NB4 (cell line): ENCODE measurements around the gene LZTS2.
A peak's percentile ranks its signal among the peaks of the same experiment; 100 is the strongest.

Experiments
- DNase-seq: peaks from one replicate; pipeline ENCODE4 v3.0.0; 2010; ENCODE audit warnings: low read depth
- H3K4me3 ChIP-seq: one replicate; pipeline ENCODE4 v1.5.1; 2011; ENCODE audit warnings: mild to moderate bottlenecking, low read depth, low read length, moderate library complexity
- MAX ChIP-seq: IDR thresholded peaks from 2 replicates; pipeline ENCODE4 v1.6.1; 2011; ENCODE audit warnings: low read depth, low read length
- MYC ChIP-seq: IDR thresholded peaks from 2 replicates; pipeline ENCODE4 v1.6.1; 2011; ENCODE audit warnings: low read depth, low read length
- POLR2A ChIP-seq: IDR thresholded peaks from 2 replicates; pipeline ENCODE4 v1.6.1; 2011; ENCODE audit warnings: mild to moderate bottlenecking; ENCODE audit not compliant: insufficient read length; ENCODE audit errors: extremely low read depth
- TF ChIP-seq, protein P1 (sequence below): IDR thresholded peaks from one replicate; pipeline ENCODE4 v1.5.1; 2012; ENCODE audit warnings: low read depth, low read length

The LZTS2 gene

DNA sequence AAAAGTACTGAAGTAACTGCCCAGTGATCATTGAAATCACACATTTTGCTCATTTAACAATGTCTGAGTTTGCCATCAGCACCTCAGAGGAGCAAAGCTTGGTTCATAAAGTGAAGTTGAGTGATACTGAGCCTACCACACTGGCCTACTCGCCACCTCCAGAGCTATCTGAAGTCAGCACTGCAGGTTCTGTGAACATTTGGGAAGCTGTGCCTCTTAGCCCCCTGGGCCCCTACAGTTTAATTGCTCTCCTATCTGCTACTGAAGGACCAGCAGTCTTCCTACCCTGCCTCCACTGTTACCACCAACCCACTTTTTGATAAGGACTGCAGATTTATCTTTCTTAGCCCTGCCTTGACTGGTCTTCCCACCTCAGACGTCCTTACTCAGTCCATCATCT is 32.3 kb upstream of the LZTS2 start:
- DNase-seq: no peak
- no peak for TF ChIP-seq MYC
- TF ChIP-seq POLR2A: no peak
- no peak for TF ChIP-seq MAX
- TF ChIP-seq, protein P1, sequence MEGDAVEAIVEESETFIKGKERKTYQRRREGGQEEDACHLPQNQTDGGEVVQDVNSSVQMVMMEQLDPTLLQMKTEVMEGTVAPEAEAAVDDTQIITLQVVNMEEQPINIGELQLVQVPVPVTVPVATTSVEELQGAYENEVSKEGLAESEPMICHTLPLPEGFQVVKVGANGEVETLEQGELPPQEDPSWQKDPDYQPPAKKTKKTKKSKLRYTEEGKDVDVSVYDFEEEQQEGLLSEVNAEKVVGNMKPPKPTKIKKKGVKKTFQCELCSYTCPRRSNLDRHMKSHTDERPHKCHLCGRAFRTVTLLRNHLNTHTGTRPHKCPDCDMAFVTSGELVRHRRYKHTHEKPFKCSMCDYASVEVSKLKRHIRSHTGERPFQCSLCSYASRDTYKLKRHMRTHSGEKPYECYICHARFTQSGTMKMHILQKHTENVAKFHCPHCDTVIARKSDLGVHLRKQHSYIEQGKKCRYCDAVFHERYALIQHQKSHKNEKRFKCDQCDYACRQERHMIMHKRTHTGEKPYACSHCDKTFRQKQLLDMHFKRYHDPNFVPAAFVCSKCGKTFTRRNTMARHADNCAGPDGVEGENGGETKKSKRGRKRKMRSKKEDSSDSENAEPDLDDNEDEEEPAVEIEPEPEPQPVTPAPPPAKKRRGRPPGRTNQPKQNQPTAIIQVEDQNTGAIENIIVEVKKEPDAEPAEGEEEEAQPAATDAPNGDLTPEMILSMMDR: no peak
- H3K4me3 ChIP-seq: no peak overlapping the region

- no peak for DNase-seq
- TF ChIP-seq, protein P1: no peak
- TF ChIP-seq MAX (no peak), MYC (no peak), POLR2A (no peak)
- H3K4me3 ChIP-seq: no peak overlapping the region
Measured at GRCh38 chr10:100968062-100968736, 31.4 kb upstream of the LZTS2 start.

DNA sequence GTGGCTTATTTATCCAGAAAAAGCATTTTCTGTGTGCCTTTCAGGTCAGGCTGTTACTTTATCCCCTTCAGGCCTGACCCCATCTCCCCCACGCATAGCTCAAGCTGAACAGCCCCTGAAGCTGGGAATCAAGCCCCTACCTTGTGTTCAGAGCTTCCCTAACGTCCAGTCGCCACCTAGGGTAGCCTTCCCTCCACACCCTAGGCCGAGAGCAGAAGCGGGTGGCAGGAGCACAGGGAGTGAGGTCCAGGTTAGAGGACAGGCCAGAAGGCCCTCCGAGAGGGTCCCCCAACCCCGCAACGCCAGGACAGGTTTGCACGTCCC is 30.8 kb upstream of the LZTS2 start:
- DNase-seq: no peak
- no peak overlapping the region for H3K4me3 ChIP-seq
- TF ChIP-seq POLR2A (no peak), MAX (no peak)
- TF ChIP-seq, protein P1: no peak

- TF ChIP-seq, protein P1: peak; percentile 50
- no peak for TF ChIP-seq MAX
- H3K4me3 ChIP-seq: no peak within 1 kb of the TSS
- DNase-seq: peak; percentile 57
Measured at GRCh38 chr10:100969187-100970075, 30.2 kb upstream of the LZTS2 start, which contains the start of gene SEMA4G. Gene SEMA4G, plus strand, starts transcription at chr10:100969504. Its CDS starts 3,409 bp downstream, at chr10:100972913.

- no peak overlapping the region for H3K4me3 ChIP-seq
- DNase-seq: no peak
- TF ChIP-seq, protein P1: no peak
- TF ChIP-seq MAX: no peak
- TF ChIP-seq POLR2A: no peak
- TF ChIP-seq MYC: no peak
Measured at GRCh38 chr10:100970076-100970913, 29.3 kb upstream of the LZTS2 start.
